HG03432 (cell line): ENCODE data around the gene AGAP1.

ENCODE experiments used
- ATAC-seq: cut with Tn5 transposase; IDR thresholded peaks from one replicate; pipeline ENCODE4 v1.9.1; 2021; ENCODE audit warnings: mild to moderate bottlenecking, moderate library complexity; ENCODE audit not compliant: unreplicated experiment

The AGAP1 gene

GRCh38 chr2:235566415-235566814 is 72.6 kb downstream of the AGAP1 start:
- no peak for ATAC-seq

GRCh38 chr2:235566931-235567495 is 73.2 kb downstream of the AGAP1 start:
- no peak for ATAC-seq

GRCh38 chr2:235567842-235568241 is 74.0 kb downstream of the AGAP1 start:
- ATAC-seq: no peak

- no peak for ATAC-seq
These were observed 74.6 kb downstream of the AGAP1 start for GRCh38 chr2:235568431-235568830.

GRCh38 chr2:235569837-235570236 is 76.0 kb downstream of the AGAP1 start:
- no peak for ATAC-seq

GRCh38 chr2:235570256-235570655 is 76.4 kb downstream of the AGAP1 start:
- ATAC-seq: no peak

GRCh38 chr2:235570966-235571692 is 77.3 kb downstream of the AGAP1 start:
- no peak for ATAC-seq

- ATAC-seq: no peak
These were observed 78.7 kb downstream of the AGAP1 start for GRCh38 chr2:235572592-235572991.

- no peak for ATAC-seq
These were observed 79.7 kb downstream of the AGAP1 start for GRCh38 chr2:235573331-235574221.

- no peak for ATAC-seq
These were observed 81.6 kb downstream of the AGAP1 start for GRCh38 chr2:235575431-235575830.

- no peak for ATAC-seq
These were observed 82.1 kb downstream of the AGAP1 start for GRCh38 chr2:235575904-235576303.

GRCh38 chr2:235576337-235576910 is 82.6 kb downstream of the AGAP1 start:
- no peak for ATAC-seq

- no peak for ATAC-seq
These were observed 83.8 kb downstream of the AGAP1 start for GRCh38 chr2:235577404-235578330.

GRCh38 chr2:235579128-235579527 is 85.3 kb downstream of the AGAP1 start:
- ATAC-seq: no peak

- ATAC-seq: no peak
These were observed 86.7 kb downstream of the AGAP1 start for GRCh38 chr2:235580426-235581157.

- no peak for ATAC-seq
These were observed 88.3 kb downstream of the AGAP1 start for GRCh38 chr2:235582081-235582686.

- ATAC-seq: no peak
These were observed 88.9 kb downstream of the AGAP1 start for GRCh38 chr2:235582729-235583128.

GRCh38 chr2:235583144-235583543 is 89.3 kb downstream of the AGAP1 start:
- no peak for ATAC-seq

- ATAC-seq: no peak
These were observed 90.2 kb downstream of the AGAP1 start for GRCh38 chr2:235583925-235584637.
